Daoy (cell line): ENCODE measurements around the gene TBC1D2B. TPM values are rescaled to one million over a fixed set of nuclear protein-coding genes. Genes with fewer than 3 reads are reported as not detected.
A peak's percentile ranks its signal among the peaks of the same experiment; 100 is the strongest.

Experiments
- DNase-seq: peaks from one replicate; pipeline ENCODE4 v3.0.0-alpha.2; 2015; ENCODE audit warnings: low read depth
- total RNA-seq: library from RNA; depleted of rRNA; stranded (reverse); fragments of >200 nt; shearing (Covaris generic); gene quantifications from 2 replicates; pipeline ENCODE4 v1.2.3, GENCODE V29; 2014

Gene TBC1D2B
- total RNA-seq, 1 experiment from 2014 or later, result 8.2 TPM

- peak; percentile 21 for DNase-seq
Measured at GRCh38 chr15:78034495-78035191, 42.9 kb downstream of the TBC1D2B start.

GRCh38 chr15:78033864-78034263 is 43.6 kb downstream of the TBC1D2B start:
- peak; percentile 13 for DNase-seq

- DNase-seq, result no peak
Measured at GRCh38 chr15:78032671-78033070, 44.8 kb downstream of the TBC1D2B start.

GRCh38 chr15:78024883-78025282 is 52.6 kb downstream of the TBC1D2B start:
- no peak for DNase-seq

GRCh38 chr15:78024519-78024870 is 53.0 kb downstream of the TBC1D2B start:
- no peak for DNase-seq

- DNase-seq, result no peak
Measured at GRCh38 chr15:78023865-78024518, 53.5 kb downstream of the TBC1D2B start.

GRCh38 chr15:78023081-78023665 is 54.3 kb downstream of the TBC1D2B start:
- DNase-seq, result no peak

- DNase-seq, result no peak
Measured at GRCh38 chr15:78021761-78022160, 55.8 kb downstream of the TBC1D2B start.

- no peak for DNase-seq
Measured at GRCh38 chr15:78020007-78020406, 57.5 kb downstream of the TBC1D2B start.

GRCh38 chr15:78018946-78019644 is 58.4 kb downstream of the TBC1D2B start:
- no peak for DNase-seq

GRCh38 chr15:78018445-78018844 is 59.1 kb downstream of the TBC1D2B start:
- no peak for DNase-seq

- DNase-seq, result no peak
Measured at GRCh38 chr15:78016860-78017259, 60.7 kb downstream of the TBC1D2B start.

- no peak for DNase-seq
Measured at GRCh38 chr15:78012643-78013077, 64.9 kb downstream of the TBC1D2B start.

- no peak for DNase-seq
Measured at GRCh38 chr15:78010067-78010466, 67.4 kb downstream of the TBC1D2B start.

- peak; percentile 47 for DNase-seq
Measured at GRCh38 chr15:78007964-78008886, 69.3 kb downstream of the TBC1D2B start.

GRCh38 chr15:78007211-78007931 is 70.1 kb downstream of the TBC1D2B start:
- DNase-seq, result no peak

GRCh38 chr15:78006567-78007205 is 70.8 kb downstream of the TBC1D2B start:
- no peak for DNase-seq

- peak; percentile 45 for DNase-seq
Measured at GRCh38 chr15:78004919-78005634, 72.4 kb downstream of the TBC1D2B start.

- DNase-seq, result no peak
Measured at GRCh38 chr15:78004222-78004727, 73.2 kb downstream of the TBC1D2B start.
